GM18951 (cell line): Measurements from ENCODE around the gene RAC2.
A peak's percentile ranks its signal among the peaks of the same experiment; 100 is the strongest.

ENCODE experiments used
- POLR2A ChIP-seq: IDR thresholded peaks from 4 replicates; pipeline ENCODE4 v1.6.1; 2011; ENCODE audit warnings: mild to moderate bottlenecking; ENCODE audit not compliant: insufficient read length, insufficient read depth; ENCODE audit errors: extremely low read depth
- in situ Hi-C: fragments of 300-500 bp; cut with MboI; formaldehyde crosslinking; loops from one replicate; pipeline ENCODE4 v1.12.0; 2022; ENCODE audit warnings: low sequenced_read_pairs, mixed read lengths, inconsistent platforms; ENCODE audit not compliant: unreplicated experiment

Gene RAC2

DNA sequence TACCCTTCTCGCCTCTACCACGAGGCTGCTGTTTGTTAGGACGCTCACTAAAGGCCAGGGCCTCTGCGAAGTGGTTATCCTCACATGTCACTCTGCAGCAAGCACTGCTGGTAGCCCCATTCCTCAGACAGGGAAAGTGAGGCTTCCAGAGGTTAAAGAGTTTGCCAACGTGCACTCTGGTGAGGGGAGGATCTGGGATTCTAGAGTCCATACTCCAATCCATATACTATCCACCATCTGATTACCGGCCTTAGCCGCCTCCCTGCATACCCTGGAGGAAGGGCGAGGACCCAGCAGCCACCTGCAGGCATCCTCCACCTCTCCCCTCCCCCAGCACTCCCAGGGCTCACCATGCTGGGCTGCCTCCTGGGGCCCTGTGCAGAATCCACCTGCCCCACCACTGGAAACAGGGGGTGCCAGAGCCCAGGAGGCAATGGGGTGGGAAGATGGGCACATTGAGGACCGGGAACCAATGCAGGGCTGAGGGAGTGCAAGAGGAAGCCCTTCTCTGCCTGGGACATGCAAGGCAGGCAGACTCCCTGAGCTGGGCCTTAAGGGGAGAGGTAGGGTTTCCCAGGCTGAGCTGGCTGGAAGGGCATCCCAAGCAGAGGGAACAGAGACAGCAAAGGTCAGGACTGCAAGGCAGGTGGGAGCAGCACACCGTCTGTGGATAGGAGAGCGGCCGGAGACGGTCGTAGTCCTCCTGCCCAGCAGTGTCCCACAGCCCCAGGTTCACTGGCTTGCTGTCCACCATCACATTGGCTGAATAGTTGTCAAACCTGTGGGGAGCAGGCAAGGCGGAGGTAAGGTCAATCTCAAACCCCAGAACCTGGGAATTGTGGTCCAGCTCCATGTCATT is 11.7 kb downstream of the RAC2 start:
- no peak for TF ChIP-seq POLR2A
- in situ Hi-C loops, result no loop called here

DNA sequence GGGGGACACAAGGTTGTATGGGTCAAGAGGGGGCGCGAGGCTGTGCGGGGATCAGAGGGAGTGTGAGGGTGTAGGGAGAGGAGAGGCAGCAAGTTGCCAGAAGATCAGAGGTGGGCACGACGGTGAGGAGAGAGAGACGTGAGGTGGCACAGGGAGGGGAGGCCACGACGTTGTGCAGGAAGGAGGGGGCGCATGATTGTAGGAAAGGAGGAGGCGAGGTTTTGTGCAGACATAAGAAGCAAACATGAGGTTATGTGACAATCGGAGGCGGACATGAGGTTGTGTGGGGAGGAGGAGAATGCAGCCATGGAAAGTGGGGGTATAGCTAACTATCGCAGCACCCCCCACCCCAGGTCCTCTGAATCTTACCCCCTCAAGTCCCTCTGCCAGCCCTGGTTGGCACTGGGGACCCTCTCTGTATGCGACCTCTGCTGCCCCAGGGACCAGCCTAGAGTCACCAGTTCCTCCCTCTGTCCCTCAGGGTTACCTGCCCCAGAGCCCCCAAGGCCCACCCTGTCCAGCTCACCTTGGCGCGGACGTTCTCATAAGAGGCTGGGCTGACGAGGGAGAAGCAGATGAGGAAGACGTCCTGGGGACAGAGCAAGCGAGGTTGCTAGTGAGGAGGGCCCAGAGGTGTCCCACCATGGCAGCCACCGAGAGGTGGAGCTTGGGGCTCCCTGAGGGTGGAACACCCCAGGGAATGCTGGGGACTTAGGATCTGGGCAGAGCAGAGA is 12.5 kb downstream of the RAC2 start:
- TF ChIP-seq POLR2A, result no peak
- in situ Hi-C loops, result no loop called here

DNA sequence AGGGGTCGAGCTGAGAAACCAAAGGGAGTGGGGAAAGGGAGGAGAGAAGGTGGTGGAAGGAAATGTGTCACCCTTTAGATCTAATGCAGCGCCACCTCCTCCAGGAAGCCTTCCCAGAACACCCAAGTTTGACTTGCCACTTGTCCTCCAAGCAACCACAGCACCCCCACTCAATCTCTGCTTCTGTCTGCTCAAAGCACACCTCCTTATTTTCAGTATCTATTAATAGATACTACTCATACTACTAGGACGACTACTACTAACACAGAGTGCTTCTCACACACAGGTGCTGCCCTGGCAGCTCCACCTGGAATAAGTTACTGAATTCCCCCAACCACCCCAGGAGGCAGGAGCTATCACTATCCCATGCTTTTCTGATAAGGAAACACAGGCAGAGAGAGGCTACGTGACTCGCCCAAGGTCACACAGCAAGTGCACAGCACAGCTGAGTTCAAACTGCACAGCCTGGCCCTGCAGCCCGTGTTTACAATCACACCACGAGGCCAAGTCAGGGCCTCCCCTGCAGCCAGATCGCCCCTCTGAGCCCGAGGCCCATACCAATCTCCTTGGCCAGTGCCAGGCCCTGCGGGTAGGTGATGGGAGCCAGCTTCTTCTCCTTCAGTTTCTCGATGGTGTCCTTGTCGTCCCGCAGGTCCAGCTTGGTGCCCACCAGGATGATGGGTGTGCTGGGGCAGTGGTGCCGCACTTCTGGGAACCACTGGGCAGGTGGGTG is 13.2 kb downstream of the RAC2 start:
- peak; percentile 19 for TF ChIP-seq POLR2A
- in situ Hi-C loops, result no loop called here

DNA sequence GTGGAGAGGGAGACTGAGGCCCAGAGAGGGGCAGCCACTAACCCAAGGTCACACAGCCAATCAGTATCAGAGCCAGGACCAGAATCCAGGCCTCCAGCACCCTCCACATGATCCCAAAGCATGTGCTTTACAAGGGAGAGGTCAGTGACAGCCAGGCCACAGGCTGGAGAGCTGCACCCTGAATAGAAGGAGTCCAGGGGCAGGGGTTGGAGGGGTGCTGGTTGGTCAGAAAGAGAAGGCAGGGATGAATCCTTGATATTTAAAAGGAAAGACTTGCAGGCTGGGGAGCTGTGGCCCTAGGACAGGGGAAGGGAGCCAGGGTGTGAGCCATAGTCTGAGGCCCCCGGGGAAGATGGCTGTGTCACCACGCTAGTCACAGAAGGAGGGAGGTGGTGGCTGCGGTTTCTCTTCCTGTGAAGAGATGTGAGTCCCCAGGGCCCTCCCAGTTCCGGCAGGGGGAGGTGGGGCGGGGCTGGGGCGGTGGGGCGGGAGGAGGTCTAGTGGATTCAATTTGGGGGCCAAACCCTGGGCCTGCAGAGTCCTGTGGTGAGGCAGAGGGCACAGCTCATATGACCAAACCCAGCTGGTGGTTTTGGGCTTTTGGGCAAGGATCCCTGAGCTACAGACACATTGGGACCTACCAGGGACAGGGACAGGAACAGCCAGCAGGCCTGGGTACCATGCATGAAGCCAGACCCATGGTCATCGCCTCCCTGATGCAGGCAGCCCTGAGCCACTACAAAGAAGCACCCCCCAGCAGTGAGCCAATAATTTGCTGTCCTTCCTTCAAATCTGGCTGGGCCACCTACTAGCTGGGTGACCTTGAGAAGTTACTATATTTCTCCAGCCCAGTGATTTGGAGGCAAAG is 14.0 kb downstream of the RAC2 start:
- peak; percentile 45 for TF ChIP-seq POLR2A
- in situ Hi-C loops, result no loop called here

DNA sequence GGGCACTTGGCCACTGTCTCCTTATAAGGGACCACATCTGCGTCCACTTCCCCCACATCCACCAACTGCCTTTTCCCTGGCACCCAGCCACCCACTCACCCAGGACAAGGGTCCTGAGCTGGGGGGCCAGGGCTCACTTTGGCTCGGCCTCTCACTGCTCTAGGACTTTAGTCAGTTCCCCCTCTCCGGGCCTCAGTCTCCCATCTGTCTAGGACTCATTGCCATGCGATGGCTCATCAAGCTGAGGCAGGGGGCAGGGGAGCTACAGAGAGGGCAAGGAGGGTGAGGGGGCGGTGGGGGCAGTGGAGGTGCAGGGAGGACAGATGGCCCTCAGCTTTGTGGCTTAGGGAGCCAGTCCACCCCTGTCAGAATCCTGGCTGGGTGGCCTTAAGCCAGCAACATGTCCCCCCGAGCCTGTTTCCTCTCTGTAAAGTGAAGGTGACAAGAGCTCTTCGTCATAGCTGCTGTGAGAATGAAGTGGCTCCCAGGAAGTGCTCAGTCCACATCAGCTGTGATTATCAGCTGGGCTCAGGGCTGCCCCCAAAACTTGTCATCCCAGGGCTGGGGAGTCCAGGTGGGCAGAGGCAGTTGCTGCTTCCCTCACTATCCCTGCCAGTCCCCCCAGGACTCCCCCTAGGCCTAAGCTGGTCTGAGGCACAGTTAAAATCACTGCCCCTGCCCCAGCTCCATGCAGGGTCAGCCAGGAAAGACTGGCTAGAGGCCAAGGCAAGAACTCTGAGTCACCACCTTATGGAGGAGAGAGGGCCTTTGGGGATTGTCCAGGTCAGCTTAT is 14.9 kb downstream of the RAC2 start:
- in situ Hi-C loops, result no loop called here
- no peak for TF ChIP-seq POLR2A

DNA sequence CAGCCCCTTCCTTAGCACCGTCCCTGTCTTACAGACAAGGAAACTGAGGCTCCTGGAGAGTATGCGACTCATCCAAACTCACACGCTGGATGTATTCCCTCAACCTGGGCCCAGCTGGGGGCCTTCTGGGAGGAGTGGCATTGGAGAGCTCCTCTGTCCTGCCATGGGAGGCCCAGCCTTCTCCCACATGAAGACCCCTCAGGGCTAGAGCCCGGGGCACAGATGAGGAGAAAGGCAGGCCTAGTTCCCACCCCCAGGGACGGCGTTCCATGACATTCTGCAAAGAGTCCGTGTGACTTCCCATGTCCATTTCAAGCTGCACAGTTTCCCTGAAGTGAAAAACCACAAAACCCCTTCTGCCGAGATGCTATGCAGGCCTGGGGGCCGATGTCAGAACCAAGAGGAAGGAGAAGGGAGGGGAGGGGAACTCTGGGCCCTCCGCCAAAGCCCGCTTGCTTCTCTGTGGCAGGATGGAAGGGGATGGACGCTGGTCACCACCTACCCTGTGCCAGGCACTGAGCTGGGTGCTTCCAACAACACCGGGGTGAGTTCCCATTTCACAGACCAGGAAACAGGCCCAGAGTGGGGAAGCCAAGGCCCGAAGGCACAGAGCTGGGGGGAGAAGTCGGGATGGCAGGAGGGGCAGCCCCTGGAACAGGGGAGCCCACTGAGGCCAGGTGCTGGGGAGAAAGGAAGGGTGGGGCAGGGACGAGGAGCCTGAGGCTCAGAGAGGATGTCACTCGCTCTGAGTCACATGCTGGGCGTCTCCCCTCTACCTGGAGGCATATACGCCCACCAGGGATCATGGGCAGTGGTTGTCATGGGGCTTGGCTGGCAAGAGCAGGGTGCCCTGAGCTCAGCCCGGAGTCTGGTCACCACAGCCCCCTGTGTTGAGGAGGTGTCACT is 15.7 kb downstream of the RAC2 start:
- in situ Hi-C loops, result no loop called here
- no peak for TF ChIP-seq POLR2A

DNA sequence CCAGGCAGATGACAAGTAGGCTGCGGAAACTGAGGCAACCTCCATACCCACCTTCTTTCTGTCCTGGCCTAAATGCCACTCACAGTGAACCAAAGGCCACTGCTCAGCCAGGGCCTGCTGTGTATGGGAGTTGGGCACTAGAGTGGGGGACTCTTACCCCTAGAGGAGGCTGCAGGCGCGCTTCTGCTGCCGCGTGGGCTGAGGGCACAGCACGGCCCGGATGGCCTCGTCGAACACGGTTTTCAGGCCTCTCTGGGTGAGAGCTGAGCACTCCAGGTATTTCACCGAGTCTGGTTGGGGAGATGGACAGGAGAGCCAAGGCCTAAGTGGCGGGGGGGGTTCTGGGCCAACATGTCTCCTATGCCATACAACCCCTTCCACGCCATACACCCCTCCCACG is 17.6 kb downstream of the RAC2 start:
- in situ Hi-C loops, result no loop called here
- no peak for TF ChIP-seq POLR2A

DNA sequence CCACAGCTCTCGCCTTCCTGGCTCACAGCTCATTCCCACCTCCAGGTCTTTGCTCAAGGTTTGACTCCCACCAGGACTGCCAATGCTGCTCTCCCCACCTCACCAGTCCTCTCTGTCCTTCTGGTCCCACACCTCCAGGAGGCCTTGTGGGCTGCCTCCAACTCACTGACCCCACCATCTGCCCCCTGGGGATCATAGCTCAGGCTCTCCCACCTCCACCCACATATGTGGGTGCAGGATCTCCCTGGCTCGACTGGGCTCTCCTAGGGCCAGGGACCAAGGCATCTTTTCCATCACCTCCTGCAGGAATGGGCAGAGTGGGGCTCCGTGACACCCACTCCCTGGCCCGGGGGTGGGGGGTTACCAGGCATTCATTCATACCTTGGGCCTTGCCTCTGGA is 18.0 kb downstream of the RAC2 start:
- in situ Hi-C loops, result no loop called here
- no peak for TF ChIP-seq POLR2A

DNA sequence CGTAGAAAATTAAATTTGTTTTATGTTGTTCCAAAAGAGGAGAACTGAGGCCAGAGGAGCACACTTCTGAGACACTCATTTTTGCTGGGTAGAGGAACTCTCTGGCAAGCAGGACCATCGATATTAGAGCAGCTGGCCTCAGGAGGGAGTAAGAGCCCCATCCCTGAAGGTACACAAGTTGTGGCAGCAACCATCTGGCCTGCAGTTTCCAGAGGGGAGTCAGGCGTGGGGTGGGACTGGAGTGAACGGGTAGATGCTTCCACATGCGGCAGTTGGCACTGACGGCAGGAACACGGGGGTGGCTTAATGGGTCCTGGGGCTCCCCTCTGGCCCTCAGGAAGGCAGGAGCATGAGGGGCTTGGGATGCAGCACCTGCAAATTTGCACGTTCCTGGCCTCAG is 18.6 kb downstream of the RAC2 start:
- in situ Hi-C loops, result no loop called here
- no peak for TF ChIP-seq POLR2A

DNA sequence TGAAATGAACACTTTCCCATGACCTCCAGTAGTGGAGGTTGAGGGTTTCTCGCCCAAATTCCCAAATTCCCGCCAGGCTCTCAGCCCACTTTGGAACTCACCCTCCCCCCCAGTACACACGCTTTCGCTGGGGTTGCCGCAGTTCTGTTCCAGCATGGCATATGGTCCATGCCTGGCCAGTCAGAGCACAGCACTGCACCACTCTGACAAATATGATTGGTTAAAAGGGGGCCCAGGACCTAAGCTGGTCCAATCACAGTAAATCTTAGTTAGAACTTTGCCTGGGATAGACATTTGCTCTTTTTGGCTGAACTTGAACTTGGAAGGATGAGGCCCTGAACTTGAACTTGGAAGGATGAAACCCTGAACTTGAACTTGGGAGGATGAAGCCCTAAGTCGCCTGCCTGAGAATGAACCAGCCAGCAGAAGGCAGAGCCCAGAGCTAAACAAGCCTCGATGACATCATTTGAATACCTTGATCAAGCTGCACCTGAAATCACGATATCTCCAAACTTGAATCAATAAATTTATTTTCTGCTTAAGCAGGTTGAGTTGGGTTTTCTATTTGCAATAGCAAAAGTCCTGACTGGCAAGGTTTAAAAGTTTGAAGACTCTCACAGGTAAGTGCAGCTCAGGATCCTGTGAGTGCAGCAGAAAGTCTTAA is 19.2 kb downstream of the RAC2 start:
- in situ Hi-C loops, result no loop called here
- no peak for TF ChIP-seq POLR2A
